Liver (tissue), 9 donors: ENCODE data around the gene GZMM. TPM values are rescaled to one million over a fixed set of nuclear protein-coding genes. Genes with fewer than 3 reads are reported as not detected.

Experiments used
- DNase-seq: peaks from one replicate; pipeline ENCODE4 v3.0.0-alpha.2; 2017; ENCODE audit warnings: low spot score
- H3K27ac ChIP-seq, 2 donors: one replicate each; pipeline ENCODE4 v1.7.0; 2013; ENCODE audit warnings: inconsistent platforms in 2 of 2, low read length in 2 of 2, control low read depth in 1 of 2, low read depth in 1 of 2, mild to moderate bottlenecking in 1 of 2
- H3K27me3 ChIP-seq, 4 donors: one replicate each; pipeline versions ENCODE4 v1.6.1 to v1.7.0; 2013; ENCODE audit warnings: low read length in 3 of 4, inconsistent platforms in 1 of 4, mild to moderate bottlenecking in 1 of 4, moderate library complexity in 1 of 4; ENCODE audit not compliant: control insufficient read depth in 4 of 4, insufficient read depth in 4 of 4
- H3K36me3 ChIP-seq, 4 donors: one replicate each; pipeline versions ENCODE4 v1.6.1 to v1.7.0; 2013; ENCODE audit warnings: low read length in 3 of 4, mild to moderate bottlenecking in 3 of 4, low read depth in 1 of 4, moderate library complexity in 1 of 4; ENCODE audit not compliant: control insufficient read depth in 4 of 4, insufficient read depth in 3 of 4
- H3K4me1 ChIP-seq, 4 donors: one replicate each; pipeline versions ENCODE4 v1.6.1 to v1.7.0; 2013; ENCODE audit warnings: low read length in 3 of 4, mild to moderate bottlenecking in 3 of 4, moderate library complexity in 1 of 4; ENCODE audit not compliant: control insufficient read depth in 4 of 4, insufficient read depth in 4 of 4
- H3K4me3 ChIP-seq, 3 donors: one replicate each; pipeline versions ENCODE4 v1.6.1 to v1.7.0; 2013; ENCODE audit warnings: low read length in 3 of 3, control low read depth in 1 of 3, low read depth in 1 of 3, mild to moderate bottlenecking in 1 of 3
- H3K9ac ChIP-seq, 2 donors: one replicate each; pipeline ENCODE4 v1.7.0; 2013; ENCODE audit warnings: low read length in 2 of 2, mild to moderate bottlenecking in 2 of 2, moderate library complexity in 2 of 2, control low read depth in 1 of 2, low read depth in 1 of 2
- H3K9me3 ChIP-seq, 4 donors: one replicate each; pipeline versions ENCODE4 v1.6.1 to v1.7.0; 2013; ENCODE audit warnings: low read length in 3 of 4; ENCODE audit not compliant: control insufficient read depth in 4 of 4
- CTCF ChIP-seq: fragments of 150-350 bp; IDR thresholded peaks from 2 replicates; pipeline ENCODE4 v1.5.1; 2017; ENCODE audit warnings: improper control_type of control experiment, low read depth, low read length; ENCODE audit not compliant: missing input control
- EGR1 ChIP-seq, 2 donors: IDR thresholded peaks; 2 replicates each; pipeline ENCODE4 v1.6.1; 2016 to 2018; ENCODE audit warnings: antibody characterized with exemption in 2 of 2, low read depth in 2 of 2
- FOXA1 ChIP-seq: IDR thresholded peaks from 2 replicates; pipeline ENCODE4 v1.6.1; 2016; ENCODE audit warnings: antibody characterized with exemption
- FOXA2 ChIP-seq: IDR thresholded peaks from 2 replicates; pipeline ENCODE4 v1.6.1; 2016; ENCODE audit warnings: antibody characterized with exemption
- GABPA ChIP-seq, 2 donors: IDR thresholded peaks in 1 of 2; conservative IDR thresholded peaks in 1 of 2; 2 replicates each; pipeline ENCODE4 v1.6.1; 2016; ENCODE audit warnings: antibody characterized with exemption in 2 of 2, mild to moderate bottlenecking in 1 of 2, moderate library complexity in 1 of 2
- HNF4A ChIP-seq, 2 donors: conservative IDR thresholded peaks; 2 replicates each; pipeline ENCODE4 v1.6.1; 2016; ENCODE audit warnings: antibody characterized with exemption in 2 of 2, mild to moderate bottlenecking in 2 of 2
- HNF4G ChIP-seq: IDR thresholded peaks from 2 replicates; pipeline ENCODE4 v1.6.1; 2016; ENCODE audit warnings: antibody characterized with exemption
- JUND ChIP-seq, 2 donors: IDR thresholded peaks; 2 replicates each; pipeline ENCODE4 v1.6.1; 2016; ENCODE audit warnings: antibody characterized with exemption in 2 of 2
- MAX ChIP-seq: IDR thresholded peaks from 2 replicates; pipeline ENCODE4 v1.6.1; 2016; ENCODE audit warnings: antibody characterized with exemption
- NR2F2 ChIP-seq: IDR thresholded peaks from 2 replicates; pipeline ENCODE4 v1.6.1; 2016; ENCODE audit warnings: antibody characterized with exemption
- RAD21 ChIP-seq, 2 donors: IDR thresholded peaks; 2 replicates each; pipeline ENCODE4 v1.6.1; 2016; ENCODE audit warnings: antibody characterized with exemption in 2 of 2, mild to moderate bottlenecking in 2 of 2
- RXRA ChIP-seq, 2 donors: IDR thresholded peaks; 2 replicates each; pipeline ENCODE4 v1.6.1; 2017 to 2018; ENCODE audit warnings: antibody characterized with exemption in 2 of 2, mild to moderate bottlenecking in 1 of 2
- SP1 ChIP-seq: IDR thresholded peaks from 2 replicates; pipeline ENCODE4 v1.6.1; 2018; ENCODE audit warnings: antibody characterized with exemption, mild to moderate bottlenecking
- TAF1 ChIP-seq: conservative IDR thresholded peaks from 2 replicates; pipeline ENCODE4 v1.6.1; 2016; ENCODE audit warnings: antibody characterized with exemption, mild to moderate bottlenecking
- YY1 ChIP-seq: IDR thresholded peaks from 2 replicates; pipeline ENCODE4 v1.6.1; 2016; ENCODE audit warnings: antibody characterized with exemption, mild to moderate bottlenecking
- WGBS: extraction: QIAGEN DNeasy Blood & Tissue Kit; methylation state at CpG from one replicate; pipeline ENCODE4 v1.1.7; 2013; 5-methylcytosine and 5-hydroxymethylcytosine counted together
- polyA plus RNA-seq, 2 donors: library from polyadenylated mRNA; stranded (reverse) in 1 of 2; unstranded in 1 of 2; fragments of 200-250 nt in 1 of 2; fragments of >200 nt in 1 of 2; fragmentation: Nextera tagmentation in 1 of 2; extraction: Ambion mirVana in 1 of 2; gene quantifications; one replicate each; pipeline versions ENCODE4 v1.2.1 to v1.2.3, GENCODE V29; 2013 to 2015
- total RNA-seq, 2 donors: library from RNA; depleted of rRNA; stranded (reverse); fragments of >200 nt; gene quantifications; one replicate each; pipeline ENCODE4 v1.2.3, GENCODE V29; 2014
- TF ChIP-seq, protein P1 (sequence below): IDR thresholded peaks from 2 replicates; pipeline ENCODE4 v1.6.1; 2016; ENCODE audit warnings: antibody characterized with exemption, mild to moderate bottlenecking
- TF ChIP-seq, protein P2 (sequence below): IDR thresholded peaks from 2 replicates; pipeline ENCODE4 v1.6.1; 2016; ENCODE audit warnings: antibody characterized with exemption
- donor health status: healthy.
- donor health status: healthy.
- donor health status: healthy.
- donor health status: healthy.
- donor health status: healthy.

Gene GZMM
- total and polyA plus RNA-seq, 4 donors: 0.28 to 1.3 (median 1.1) TPM

GRCh38 chr19:504616-505015, 39.2 kb upstream of the GZMM start:
- DNase-seq: no peak
- no peak overlapping the region for H3K9ac ChIP-seq
- no peak overlapping the region for H3K27ac ChIP-seq
- WGBS: 92% methylated on average over 14 of the region's 14 CpGs
- peaks cover 0 to 1% (median 0%) of the 10 kb centered on the region in 4 donors for H3K36me3 ChIP-seq
- H3K27me3 ChIP-seq: no peaks in the 10 kb centered on the region
- no peaks in the 10 kb centered on the region for H3K9me3 ChIP-seq
- TF ChIP-seq HNF4G (no peak), NR2F2 (no peak), YY1 (no peak), RAD21 (IDR thresholded peaks at IDR 0.05) (no peak), EGR1 (IDR thresholded peaks at IDR 0.05; ENCODE audit: low read depth in 2 of 2) (no peak), RXRA (IDR thresholded peaks at IDR 0.05) (no peak), SP1 (no peak), CTCF (no peak), JUND (IDR thresholded peaks at IDR 0.05) (no peak), TAF1 (no peak), FOXA2 (no peak), HNF4A (conservative IDR thresholded peaks at IDR 0.05) (no peak), FOXA1 (no peak)
- H3K4me3 ChIP-seq: no peak overlapping the region
- peaks cover 6 to 18% (median 13%) of the 10 kb centered on the region in 4 donors for H3K4me1 ChIP-seq

DNA sequence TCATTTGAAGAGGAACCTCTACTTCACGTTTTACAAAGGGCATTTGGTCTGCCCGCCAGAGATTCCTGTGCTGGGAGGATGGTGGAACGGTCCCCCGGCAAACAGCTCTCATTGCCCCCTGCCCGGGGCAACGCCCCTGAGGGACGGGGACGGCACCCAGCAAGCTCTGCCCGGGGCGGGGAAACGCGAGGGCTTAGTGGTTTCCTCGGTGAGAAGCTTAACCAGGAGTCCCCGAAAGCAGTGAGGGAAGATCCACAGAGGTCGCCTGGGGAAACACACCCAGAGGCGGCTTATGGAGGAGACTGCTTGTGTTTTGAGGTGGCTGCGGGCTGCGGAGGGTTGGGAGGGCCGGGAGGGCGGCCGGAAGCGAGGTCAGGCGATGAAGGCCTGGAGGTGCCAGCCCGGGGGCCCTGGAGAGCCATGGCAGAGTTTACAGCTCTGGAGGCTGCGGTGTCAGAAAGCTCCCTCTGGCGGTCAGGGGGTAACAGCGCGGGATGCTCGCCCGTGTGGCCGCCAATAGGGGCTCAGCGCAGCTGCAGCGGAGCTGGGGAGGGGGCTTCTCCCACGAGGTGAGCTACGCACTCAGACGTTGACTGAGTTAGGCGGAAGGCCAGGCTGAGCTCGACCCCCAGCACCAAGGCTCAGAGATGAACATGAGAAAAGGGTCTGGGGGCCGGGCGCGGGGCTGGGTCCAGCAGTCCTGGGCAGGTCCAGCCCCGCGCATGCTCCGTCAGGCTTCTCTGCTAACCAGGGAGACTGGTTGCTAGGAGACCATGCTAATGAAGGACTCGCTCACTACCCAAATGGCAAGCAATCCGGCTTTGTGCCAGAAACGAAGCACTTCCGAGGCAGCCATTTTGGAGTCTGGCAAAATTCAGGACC, 37.2 kb upstream of the GZMM start:
- Histone ChIP-seq H3K9me3 (no peaks in the 10 kb centered on the region), H3K4me1 (peaks cover 6 to 23% (median 15%) of the 10 kb centered on the region in 4 donors), H3K4me3 (peak overlapping the region; percentile 62 to 99 (median 94)), H3K27ac (peak overlapping the region; percentile 65 to 70), H3K27me3 (no peaks in the 10 kb centered on the region), H3K36me3 (peaks cover 0 to 1% (median 0%) of the 10 kb centered on the region in 4 donors), H3K9ac (peak overlapping the region; percentile 15 to 78)
- TF ChIP-seq RAD21 (IDR thresholded peaks at IDR 0.05) (peak; percentile 76 to 86), MAX (peak; percentile 8), HNF4G (no peak), GABPA (IDR thresholded peaks at IDR 0.05 in 1 of 2, conservative IDR thresholded peaks at IDR 0.05 in 1 of 2) (no peak), CTCF (peak; percentile 96), RXRA (IDR thresholded peaks at IDR 0.05) (peak in 1 of 2 donors; percentile 4), EGR1 (IDR thresholded peaks at IDR 0.05; ENCODE audit: low read depth in 2 of 2) (no peak), HNF4A (conservative IDR thresholded peaks at IDR 0.05) (no peak), SP1 (no peak), NR2F2 (peak; percentile 25)
- TF ChIP-seq, protein P1, sequence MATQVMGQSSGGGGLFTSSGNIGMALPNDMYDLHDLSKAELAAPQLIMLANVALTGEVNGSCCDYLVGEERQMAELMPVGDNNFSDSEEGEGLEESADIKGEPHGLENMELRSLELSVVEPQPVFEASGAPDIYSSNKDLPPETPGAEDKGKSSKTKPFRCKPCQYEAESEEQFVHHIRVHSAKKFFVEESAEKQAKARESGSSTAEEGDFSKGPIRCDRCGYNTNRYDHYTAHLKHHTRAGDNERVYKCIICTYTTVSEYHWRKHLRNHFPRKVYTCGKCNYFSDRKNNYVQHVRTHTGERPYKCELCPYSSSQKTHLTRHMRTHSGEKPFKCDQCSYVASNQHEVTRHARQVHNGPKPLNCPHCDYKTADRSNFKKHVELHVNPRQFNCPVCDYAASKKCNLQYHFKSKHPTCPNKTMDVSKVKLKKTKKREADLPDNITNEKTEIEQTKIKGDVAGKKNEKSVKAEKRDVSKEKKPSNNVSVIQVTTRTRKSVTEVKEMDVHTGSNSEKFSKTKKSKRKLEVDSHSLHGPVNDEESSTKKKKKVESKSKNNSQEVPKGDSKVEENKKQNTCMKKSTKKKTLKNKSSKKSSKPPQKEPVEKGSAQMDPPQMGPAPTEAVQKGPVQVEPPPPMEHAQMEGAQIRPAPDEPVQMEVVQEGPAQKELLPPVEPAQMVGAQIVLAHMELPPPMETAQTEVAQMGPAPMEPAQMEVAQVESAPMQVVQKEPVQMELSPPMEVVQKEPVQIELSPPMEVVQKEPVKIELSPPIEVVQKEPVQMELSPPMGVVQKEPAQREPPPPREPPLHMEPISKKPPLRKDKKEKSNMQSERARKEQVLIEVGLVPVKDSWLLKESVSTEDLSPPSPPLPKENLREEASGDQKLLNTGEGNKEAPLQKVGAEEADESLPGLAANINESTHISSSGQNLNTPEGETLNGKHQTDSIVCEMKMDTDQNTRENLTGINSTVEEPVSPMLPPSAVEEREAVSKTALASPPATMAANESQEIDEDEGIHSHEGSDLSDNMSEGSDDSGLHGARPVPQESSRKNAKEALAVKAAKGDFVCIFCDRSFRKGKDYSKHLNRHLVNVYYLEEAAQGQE: no peak
- TF ChIP-seq, protein P2, sequence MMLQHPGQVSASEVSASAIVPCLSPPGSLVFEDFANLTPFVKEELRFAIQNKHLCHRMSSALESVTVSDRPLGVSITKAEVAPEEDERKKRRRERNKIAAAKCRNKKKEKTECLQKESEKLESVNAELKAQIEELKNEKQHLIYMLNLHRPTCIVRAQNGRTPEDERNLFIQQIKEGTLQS: no peak
- peak; percentile 93 for DNase-seq
- WGBS: 7% methylated on average over 48 of the region's 48 CpGs
